GM21381 (cell line): Measurements from ENCODE around the gene TJP2.

Experiments
- ATAC-seq: cut with Tn5 transposase; IDR thresholded peaks from one replicate; pipeline ENCODE4 v1.9.1; 2021; ENCODE audit warnings: mild to moderate bottlenecking, moderate library complexity; ENCODE audit not compliant: unreplicated experiment

The TJP2 gene

DNA sequence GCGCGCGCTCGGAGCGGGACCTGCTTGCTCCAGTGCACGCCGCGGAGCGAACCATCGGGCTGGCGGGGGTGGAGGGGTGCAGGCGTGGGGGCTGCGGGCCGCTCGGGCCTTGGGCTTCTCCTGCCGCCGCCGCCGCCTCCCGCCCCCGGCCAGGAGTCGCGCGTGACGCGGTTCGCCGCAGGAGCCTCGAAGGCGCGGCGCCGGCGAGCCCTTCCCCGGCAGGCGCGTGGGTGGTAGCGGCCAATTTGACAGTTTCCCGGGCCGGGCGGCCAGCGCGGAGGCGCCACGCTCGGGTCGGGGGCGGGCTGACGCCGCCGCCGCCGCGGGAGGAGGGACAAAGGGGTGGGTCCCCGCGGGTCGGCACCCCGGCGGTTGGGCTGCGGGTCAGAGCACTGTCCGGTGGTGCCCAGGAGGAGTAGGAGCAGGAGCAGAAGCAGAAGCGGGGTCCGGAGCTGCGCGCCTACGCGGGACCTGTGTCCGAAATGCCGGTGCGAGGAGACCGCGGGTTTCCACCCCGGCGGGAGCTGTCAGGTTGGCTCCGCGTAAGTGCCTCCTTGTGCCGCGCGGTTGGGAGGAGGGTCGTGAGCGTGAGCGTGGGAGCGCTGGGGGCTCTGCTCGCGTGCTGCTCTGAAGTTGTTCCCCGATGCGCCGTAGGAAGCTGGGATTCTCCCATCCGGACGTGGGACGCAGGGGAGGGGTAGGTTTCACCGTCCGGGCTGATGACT lies at the start of gene TJP2:
Gene TJP2 (plus strand): TSS at position 387 of the 725 bp plus-strand sequence. CDS start 96 bp downstream, at position 483.
- ATAC-seq: peak; percentile 43

DNA sequence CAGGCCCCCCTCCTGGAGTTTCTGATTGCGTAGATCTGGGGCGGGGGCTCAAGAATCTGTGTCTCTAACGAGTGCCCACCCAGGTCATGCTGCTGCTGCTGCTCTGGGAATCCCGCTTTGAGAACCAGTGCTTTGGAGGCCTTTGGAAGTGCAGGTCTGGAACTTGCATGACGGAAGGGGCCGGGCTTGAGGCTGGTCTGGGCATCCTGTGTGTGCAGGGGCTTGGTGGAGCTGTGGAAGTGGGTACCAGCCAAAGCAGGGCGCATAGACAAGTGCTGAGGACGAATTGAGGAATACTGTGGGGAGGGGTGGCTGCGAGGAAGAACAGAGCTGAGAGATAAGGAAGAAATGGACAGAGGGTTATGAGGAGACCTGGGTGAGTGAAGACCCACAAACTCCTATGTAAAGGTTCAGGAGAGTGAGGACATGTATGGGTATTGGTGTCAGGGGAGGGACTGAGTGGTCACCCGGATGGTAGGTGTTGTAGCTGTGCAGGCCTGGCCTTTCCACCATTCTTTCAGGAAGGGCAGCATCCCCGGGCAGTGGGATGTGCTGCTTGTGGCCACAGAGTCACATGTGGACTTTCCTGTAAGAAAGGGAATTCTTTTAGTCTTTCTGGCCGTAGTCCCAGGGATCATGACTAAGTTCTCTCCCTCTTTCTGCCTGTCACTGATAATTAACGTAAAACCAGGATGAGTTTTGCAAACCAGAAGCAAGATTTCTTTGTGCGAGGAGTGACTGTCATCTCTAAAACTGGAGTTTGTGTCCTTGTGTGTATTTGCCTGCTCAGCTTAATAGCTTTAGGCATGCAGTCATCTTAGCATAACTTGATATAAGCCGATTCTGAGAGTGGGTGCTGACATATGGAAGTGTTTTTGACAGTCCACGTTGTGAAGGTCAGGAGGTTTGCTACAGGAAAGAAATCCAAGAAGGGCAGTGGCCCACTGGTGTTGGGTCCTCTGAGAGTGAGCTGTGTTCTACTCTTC lies 43.3 kb upstream of the TJP2 start:
- ATAC-seq: no peak

GRCh38 chr9:69131682-69132081 lies 42.4 kb upstream of the TJP2 start:
- no peak for ATAC-seq

DNA sequence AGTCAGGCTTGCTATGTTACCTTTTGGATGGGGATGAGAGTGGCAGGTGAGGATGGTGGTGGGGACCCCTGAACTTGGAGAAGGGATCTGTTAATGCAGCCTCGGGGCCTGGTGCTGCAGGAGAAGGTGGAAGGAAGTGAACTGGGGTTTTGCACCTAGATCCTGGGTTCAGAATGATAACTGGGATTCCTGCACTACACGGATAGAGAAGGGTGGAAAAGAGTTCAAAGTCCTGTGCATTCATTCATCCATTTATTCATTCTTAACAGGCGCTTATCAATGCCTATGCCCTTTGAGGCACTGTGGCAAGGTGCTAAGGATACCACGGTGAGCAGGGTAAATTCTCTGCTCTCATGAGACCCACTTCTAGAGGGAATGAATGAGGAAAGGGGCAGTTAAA lies 41.7 kb upstream of the TJP2 start:
- ATAC-seq: no peak

- ATAC-seq: no peak
Measured at GRCh38 chr9:69134412-69134811, 39.7 kb upstream of the TJP2 start.

DNA sequence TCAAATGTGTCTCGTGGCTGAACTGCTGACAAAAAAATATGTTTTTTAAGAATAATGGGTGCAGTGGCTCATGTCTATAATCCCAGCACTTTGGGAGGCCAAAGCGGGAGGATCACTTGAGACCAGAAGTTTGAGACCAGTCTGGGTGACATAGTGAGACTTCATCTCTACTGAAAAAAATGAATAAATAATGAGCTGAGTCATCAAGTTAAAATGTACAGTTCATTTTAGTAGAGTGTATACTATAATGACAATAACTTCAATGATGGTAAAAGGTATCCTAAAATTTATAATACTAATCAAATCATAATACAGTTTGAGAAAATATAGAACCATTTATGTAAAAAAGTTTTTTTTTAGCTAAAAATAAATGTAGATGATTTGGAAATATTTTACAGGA lies 37.9 kb upstream of the TJP2 start:
- no peak for ATAC-seq

GRCh38 chr9:69136779-69137178 lies 37.3 kb upstream of the TJP2 start:
- ATAC-seq: no peak

GRCh38 chr9:69137311-69137710 lies 36.8 kb upstream of the TJP2 start:
- ATAC-seq: no peak

DNA sequence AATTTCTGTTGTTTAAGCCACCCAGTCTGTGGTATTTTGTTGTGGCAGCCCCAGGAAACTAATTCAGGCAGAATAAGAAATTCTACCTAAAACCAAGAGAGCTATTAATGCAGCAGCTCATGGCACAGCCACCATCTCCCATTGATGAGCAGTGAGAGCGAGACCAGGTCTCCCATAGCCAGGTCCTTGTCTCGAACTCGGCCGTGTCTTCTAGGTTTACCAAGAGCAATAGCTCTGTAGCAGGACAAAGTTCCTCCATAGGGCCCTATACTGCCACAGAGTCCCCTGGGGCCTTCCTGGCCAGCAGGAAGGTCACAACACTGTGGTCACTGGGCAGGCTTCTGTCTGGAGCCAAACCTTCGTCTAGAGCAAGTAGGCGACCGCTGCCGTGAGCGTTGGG lies 34.5 kb upstream of the TJP2 start:
- no peak for ATAC-seq

- ATAC-seq: no peak
Measured at GRCh38 chr9:69140123-69140735, 33.8 kb upstream of the TJP2 start.

- no peak for ATAC-seq
Measured at GRCh38 chr9:69141851-69142250, 32.2 kb upstream of the TJP2 start.

- ATAC-seq: no peak
Measured at GRCh38 chr9:69143291-69143690, 30.8 kb upstream of the TJP2 start.

DNA sequence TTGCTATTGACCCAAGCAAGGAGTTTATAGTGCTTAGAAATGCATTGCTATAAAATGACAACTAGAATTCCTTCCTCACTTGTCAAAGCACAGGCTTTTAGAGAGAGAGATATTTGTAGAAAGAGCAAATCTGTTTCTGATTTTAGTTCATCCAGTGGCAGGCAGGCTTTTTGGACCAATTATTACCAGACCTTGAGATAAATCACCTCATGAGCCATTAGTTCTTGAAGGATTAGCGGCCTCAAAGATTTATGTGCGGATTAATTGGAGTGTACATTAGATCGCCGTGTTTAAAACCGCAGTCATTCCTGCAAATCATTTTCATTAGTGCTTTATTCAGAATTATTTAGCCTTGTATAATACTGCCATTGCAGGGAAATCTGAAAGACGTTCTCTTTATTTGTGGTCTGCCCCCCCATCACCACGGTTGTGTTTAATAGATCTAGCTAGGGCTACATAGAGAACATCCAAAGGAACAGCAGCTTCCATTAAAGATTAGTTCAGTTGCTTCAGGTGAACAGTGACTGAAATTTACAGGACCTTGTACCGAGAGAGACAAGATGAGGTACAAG lies 28.8 kb upstream of the TJP2 start:
- no peak for ATAC-seq

- ATAC-seq: no peak
Measured at GRCh38 chr9:69147041-69147834, 26.8 kb upstream of the TJP2 start.

DNA sequence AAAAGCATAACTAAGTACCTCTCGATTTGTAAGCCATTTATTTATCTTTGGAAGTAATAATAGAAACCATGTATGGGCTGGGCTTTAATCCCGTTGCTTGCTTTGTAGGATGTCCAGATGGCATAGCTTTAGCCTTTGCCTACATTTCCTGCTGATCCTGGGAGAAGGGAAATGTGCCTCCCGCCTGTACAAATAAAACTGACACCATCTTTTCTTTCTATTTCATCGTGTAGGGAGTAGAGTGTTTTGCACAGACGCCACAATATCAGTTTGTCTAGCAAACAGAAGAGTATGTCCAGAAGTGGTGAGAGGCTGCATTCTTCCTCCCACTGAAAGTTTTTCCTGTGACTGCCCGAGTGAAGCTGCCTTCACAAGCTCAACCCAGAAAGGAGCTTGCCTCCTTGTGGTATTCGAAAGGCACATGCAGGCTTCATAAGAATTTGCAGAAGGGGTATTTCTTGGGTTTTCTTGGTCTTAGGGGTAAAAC lies 24.7 kb upstream of the TJP2 start:
- no peak for ATAC-seq

DNA sequence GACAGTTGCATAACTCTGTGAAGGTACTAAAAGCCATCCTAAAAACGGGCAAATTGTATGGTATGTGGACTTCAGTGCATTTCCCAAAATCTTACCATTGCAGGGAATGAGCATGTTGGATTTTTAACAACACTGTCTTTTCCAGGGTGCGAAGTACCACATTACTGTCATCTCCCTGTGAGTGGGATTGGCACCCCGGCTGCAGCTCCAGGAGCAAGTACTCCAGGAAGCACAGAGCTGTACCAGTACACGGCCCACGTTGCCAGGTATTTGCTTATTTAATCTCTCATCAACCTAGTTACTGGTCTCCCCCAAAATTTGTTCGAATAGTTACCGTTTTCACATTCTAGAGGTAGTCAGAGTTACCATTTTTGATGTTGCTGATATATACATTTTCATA lies 22.6 kb upstream of the TJP2 start:
- ATAC-seq: no peak

- no peak for ATAC-seq
Measured at GRCh38 chr9:69153707-69154521, 20.2 kb upstream of the TJP2 start.

DNA sequence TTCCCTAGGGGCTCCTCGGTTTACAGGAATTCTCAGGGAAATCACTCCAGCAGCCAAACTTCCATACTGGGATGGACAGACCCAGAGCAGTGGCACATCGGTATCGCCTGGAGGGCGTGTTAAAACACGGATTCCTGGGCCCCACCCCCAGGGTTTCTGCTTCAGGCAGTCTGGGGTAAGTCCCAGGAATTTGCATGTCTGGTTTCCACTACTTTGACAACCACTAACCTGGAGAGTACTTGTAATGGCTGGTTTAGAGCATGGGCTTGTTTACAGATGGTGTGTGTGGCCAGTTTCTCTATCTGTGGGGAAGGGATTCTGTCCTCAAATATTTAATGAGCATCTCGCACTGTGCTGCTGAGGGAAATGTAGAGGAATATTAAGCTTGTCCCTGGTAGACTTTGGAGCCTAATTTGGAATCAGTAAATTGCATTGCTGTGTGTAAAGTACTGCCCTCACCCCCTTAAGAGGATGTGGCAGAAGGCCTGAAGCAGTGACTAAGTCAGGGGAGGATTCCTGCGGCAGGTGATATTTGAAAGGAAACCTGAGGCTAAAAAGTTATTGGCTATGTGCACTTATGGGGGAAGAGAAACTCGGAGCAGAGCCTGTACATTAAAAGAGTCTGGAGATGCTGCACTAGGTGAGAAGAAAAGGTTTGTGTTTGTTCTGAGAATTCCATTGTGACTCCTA lies 18.6 kb upstream of the TJP2 start:
- peak; percentile 96 for ATAC-seq
